GM21529 (cell line): Measurements from ENCODE around the gene CGNL1.

Experiments used
- ATAC-seq: cut with Tn5 transposase; IDR thresholded peaks from one replicate; pipeline ENCODE4 v1.9.1; 2021; ENCODE audit not compliant: unreplicated experiment

CGNL1 gene

GRCh38 chr15:57348081-57348480, 28.2 kb upstream of the CGNL1 start:
- ATAC-seq: no peak

GRCh38 chr15:57352535-57353316, 23.6 kb upstream of the CGNL1 start:
- no peak for ATAC-seq

- no peak for ATAC-seq
Measured at GRCh38 chr15:57353317-57353804, 22.9 kb upstream of the CGNL1 start.

- no peak for ATAC-seq
Measured at GRCh38 chr15:57354436-57355123, 21.7 kb upstream of the CGNL1 start.

- ATAC-seq: no peak
Measured at GRCh38 chr15:57355259-57355658, 21.0 kb upstream of the CGNL1 start.

- no peak for ATAC-seq
Measured at GRCh38 chr15:57356178-57356577, 20.1 kb upstream of the CGNL1 start.

GRCh38 chr15:57356636-57357035, 19.7 kb upstream of the CGNL1 start:
- ATAC-seq: no peak

- ATAC-seq: no peak
Measured at GRCh38 chr15:57357799-57358198, 18.5 kb upstream of the CGNL1 start.

- no peak for ATAC-seq
Measured at GRCh38 chr15:57358571-57358970, 17.7 kb upstream of the CGNL1 start.

- no peak for ATAC-seq
Measured at GRCh38 chr15:57363661-57364060, 12.6 kb upstream of the CGNL1 start.

GRCh38 chr15:57364282-57365007, 11.9 kb upstream of the CGNL1 start:
- ATAC-seq: no peak

GRCh38 chr15:57367556-57367955, 8.7 kb upstream of the CGNL1 start:
- no peak for ATAC-seq

- no peak for ATAC-seq
Measured at GRCh38 chr15:57370929-57371328, 5.4 kb upstream of the CGNL1 start.

GRCh38 chr15:57373251-57373881, 2.9 kb upstream of the CGNL1 start:
- ATAC-seq: no peak

- ATAC-seq: no peak
Measured at GRCh38 chr15:57373882-57374276, 2.4 kb upstream of the CGNL1 start.

GRCh38 chr15:57376696-57377477, 582 bp downstream of the CGNL1 start:
- no peak for ATAC-seq

GRCh38 chr15:57377478-57377847, 1.2 kb downstream of the CGNL1 start:
- no peak for ATAC-seq

GRCh38 chr15:57379487-57379886, 3.2 kb downstream of the CGNL1 start:
- ATAC-seq: no peak

GRCh38 chr15:57380854-57381253, 4.5 kb downstream of the CGNL1 start:
- ATAC-seq: no peak

- no peak for ATAC-seq
Measured at GRCh38 chr15:57382215-57382614, 5.9 kb downstream of the CGNL1 start.

- ATAC-seq: no peak
Measured at GRCh38 chr15:57382969-57383368, 6.7 kb downstream of the CGNL1 start.
